ENCODE results near the gene MRPS14. TPM values are rescaled to one million over a fixed set of nuclear protein-coding genes. Genes with fewer than 3 reads are reported as not detected.
A peak's percentile ranks its signal among the peaks of the same experiment; 100 is the strongest.

Gene MRPS14
- total and polyA plus RNA-seq, 2 experiments from 2014 or later, result 26.5 to 65.8 TPM

DNA sequence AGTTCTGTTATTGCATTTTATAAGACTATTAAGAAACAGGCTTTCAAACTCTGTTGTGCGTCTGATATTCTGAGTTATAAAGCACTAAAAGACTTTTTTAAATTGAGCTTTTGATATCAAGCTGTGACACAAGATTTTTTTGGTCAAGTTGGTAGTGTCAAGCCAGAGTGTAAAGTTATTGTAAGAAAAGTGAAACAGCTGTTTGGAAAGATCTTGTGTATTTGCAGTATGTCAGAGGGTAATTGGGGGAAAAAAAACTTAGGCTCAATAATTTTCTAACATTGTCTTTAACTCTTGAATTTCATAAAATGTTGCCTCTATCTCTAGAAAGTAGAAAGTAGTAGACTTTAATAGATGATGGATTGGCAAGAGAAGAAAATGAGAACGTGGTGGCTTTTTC, 19.7 kb downstream of the MRPS14 start:
- H3K27ac ChIP-seq, result no peak overlapping the region
- no peaks in the 10 kb centered on the region for H3K36me3 ChIP-seq (replicated peaks; ENCODE audit: insufficient read depth, low read depth)
- H3K4me3 ChIP-seq, result no peak overlapping the region
- no peaks in the 10 kb centered on the region for H3K9me2 ChIP-seq (replicated peaks; ENCODE audit: insufficient read depth)
- H2AFZ ChIP-seq, result no peak overlapping the region
- peaks cover 14% of the 10 kb centered on the region for H4K20me1 ChIP-seq (ENCODE audit: insufficient read depth, poor library complexity, severe bottlenecking)
- no peaks in the 10 kb centered on the region for H3K9me3 ChIP-seq (ENCODE audit: low read depth)
- H3K4me1 ChIP-seq (ENCODE audit: insufficient read depth), result peaks cover 12% of the 10 kb centered on the region
- H3K79me2 ChIP-seq, result peaks cover 84% of the 10 kb centered on the region
- no peaks in the 10 kb centered on the region for H3K27me3 ChIP-seq
- WGBS (ENCODE audit: low lambda C conversion rate, missing lambda C conversion rate), result 91% methylated on average over 2 of the region's 2 CpGs
- TF ChIP-seq EZH2phosphoT487 (IDR thresholded peaks at IDR 0.05; ENCODE audit: low read depth, severe bottlenecking, unreplicated experiment) (no peak), EZH2 (IDR thresholded peaks at IDR 0.05; ENCODE audit: borderline replicate concordance) (no peak)
- TF ChIP-seq, protein P1, sequence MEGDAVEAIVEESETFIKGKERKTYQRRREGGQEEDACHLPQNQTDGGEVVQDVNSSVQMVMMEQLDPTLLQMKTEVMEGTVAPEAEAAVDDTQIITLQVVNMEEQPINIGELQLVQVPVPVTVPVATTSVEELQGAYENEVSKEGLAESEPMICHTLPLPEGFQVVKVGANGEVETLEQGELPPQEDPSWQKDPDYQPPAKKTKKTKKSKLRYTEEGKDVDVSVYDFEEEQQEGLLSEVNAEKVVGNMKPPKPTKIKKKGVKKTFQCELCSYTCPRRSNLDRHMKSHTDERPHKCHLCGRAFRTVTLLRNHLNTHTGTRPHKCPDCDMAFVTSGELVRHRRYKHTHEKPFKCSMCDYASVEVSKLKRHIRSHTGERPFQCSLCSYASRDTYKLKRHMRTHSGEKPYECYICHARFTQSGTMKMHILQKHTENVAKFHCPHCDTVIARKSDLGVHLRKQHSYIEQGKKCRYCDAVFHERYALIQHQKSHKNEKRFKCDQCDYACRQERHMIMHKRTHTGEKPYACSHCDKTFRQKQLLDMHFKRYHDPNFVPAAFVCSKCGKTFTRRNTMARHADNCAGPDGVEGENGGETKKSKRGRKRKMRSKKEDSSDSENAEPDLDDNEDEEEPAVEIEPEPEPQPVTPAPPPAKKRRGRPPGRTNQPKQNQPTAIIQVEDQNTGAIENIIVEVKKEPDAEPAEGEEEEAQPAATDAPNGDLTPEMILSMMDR (IDR thresholded peaks at IDR 0.05; ENCODE audit: poor library complexity), result no peak
- no peak for DNase-seq (ENCODE audit: low spot score)
- peak overlapping the region; percentile 2 for H3K4me2 ChIP-seq

DNA sequence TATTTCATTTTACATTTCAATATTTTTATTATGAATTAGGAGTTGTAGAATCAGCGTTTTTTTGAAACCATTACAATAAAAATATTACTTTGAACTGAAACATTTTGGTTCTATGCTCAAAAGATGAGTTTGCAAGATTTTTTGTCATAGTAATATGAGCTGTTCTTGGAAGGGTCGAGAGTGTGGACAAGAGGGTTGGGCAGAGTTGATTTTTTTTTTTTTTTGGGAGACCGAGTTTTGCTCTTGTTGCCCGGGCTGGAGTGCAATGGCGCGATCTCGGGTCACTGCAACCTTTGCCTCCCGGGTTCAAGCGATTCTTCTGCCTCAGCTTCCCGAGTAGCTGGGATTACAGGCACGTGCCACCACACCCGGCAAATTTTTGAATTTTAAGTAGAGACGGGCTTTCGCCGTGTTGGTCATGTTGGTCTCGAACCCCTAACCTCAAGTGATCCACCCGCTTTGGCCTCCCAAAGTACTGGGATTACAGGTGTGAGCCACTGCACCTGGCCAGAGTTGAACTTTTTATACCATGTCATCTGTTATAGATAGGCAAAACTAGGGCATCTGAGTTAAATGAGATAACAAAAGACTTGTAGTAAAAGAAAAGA, 20.2 kb downstream of the MRPS14 start:
- H3K4me3 ChIP-seq, result no peak overlapping the region
- H3K36me3 ChIP-seq (replicated peaks; ENCODE audit: insufficient read depth, low read depth), result no peaks in the 10 kb centered on the region
- H3K27ac ChIP-seq, result no peak overlapping the region
- H3K9me3 ChIP-seq (ENCODE audit: low read depth), result no peaks in the 10 kb centered on the region
- no peak for DNase-seq (ENCODE audit: low spot score)
- peaks cover 16% of the 10 kb centered on the region for H3K4me1 ChIP-seq (ENCODE audit: insufficient read depth)
- no peaks in the 10 kb centered on the region for H3K9me2 ChIP-seq (replicated peaks; ENCODE audit: insufficient read depth)
- no peak for TF ChIP-seq EZH2phosphoT487 (IDR thresholded peaks at IDR 0.05; ENCODE audit: low read depth, severe bottlenecking, unreplicated experiment)
- no peak for TF ChIP-seq EZH2 (IDR thresholded peaks at IDR 0.05; ENCODE audit: borderline replicate concordance)
- TF ChIP-seq, protein P1 (IDR thresholded peaks at IDR 0.05; ENCODE audit: poor library complexity), result no peak
- H3K4me2 ChIP-seq, result peak overlapping the region; percentile 2
- H2AFZ ChIP-seq, result no peak overlapping the region
- H3K27me3 ChIP-seq, result no peaks in the 10 kb centered on the region
- WGBS (ENCODE audit: low lambda C conversion rate, missing lambda C conversion rate), result 95% methylated on average over 17 of the region's 17 CpGs
- peaks cover 79% of the 10 kb centered on the region for H3K79me2 ChIP-seq
- H4K20me1 ChIP-seq (ENCODE audit: insufficient read depth, poor library complexity, severe bottlenecking), result peaks cover 14% of the 10 kb centered on the region

DNA sequence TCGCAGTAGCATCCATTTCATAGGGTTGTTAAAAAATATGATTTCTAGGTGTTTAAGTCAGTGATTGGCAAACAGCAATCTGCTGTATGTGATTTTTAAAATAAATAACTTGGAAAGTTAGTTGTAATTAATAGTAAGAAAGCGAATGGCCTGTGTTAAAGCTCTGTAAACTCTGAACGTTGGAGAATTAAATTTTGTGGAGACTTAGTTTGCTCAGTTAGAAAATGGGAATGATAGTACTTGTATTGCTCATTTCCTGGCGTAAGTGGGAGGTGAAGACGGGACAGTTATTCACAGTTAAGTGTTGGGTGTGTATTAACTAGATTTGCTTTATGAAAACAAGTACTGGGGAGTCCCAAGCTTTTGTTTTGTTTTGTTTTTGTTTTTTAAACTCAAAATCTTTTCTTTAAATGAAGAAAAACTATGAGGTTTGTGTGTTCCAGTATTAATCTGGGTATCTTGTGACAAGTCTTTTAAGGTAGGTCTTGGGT, 22.5 kb downstream of the MRPS14 start:
- Histone ChIP-seq H3K79me2 (peaks cover 56% of the 10 kb centered on the region), H3K4me2 (peak overlapping the region; percentile 84), H3K4me1 (ENCODE audit: insufficient read depth) (peaks cover 22% of the 10 kb centered on the region), H2AFZ (peak overlapping the region; percentile 38), H3K9me3 (ENCODE audit: low read depth) (no peaks in the 10 kb centered on the region), H3K36me3 (replicated peaks; ENCODE audit: insufficient read depth, low read depth) (no peaks in the 10 kb centered on the region), H3K27me3 (no peaks in the 10 kb centered on the region), H3K9me2 (replicated peaks; ENCODE audit: insufficient read depth) (no peaks in the 10 kb centered on the region), H3K27ac (peak overlapping the region; percentile 72), H4K20me1 (ENCODE audit: insufficient read depth, poor library complexity, severe bottlenecking) (peaks cover 14% of the 10 kb centered on the region), H3K4me3 (peak overlapping the region; percentile 80)
- WGBS (ENCODE audit: low lambda C conversion rate, missing lambda C conversion rate), result 3% methylated on average over 5 of the region's 5 CpGs
- TF ChIP-seq, protein P1 (IDR thresholded peaks at IDR 0.05; ENCODE audit: poor library complexity), result no peak
- TF ChIP-seq EZH2phosphoT487 (IDR thresholded peaks at IDR 0.05; ENCODE audit: low read depth, severe bottlenecking, unreplicated experiment), result no peak
- no peak for TF ChIP-seq EZH2 (IDR thresholded peaks at IDR 0.05; ENCODE audit: borderline replicate concordance)
- no peak for DNase-seq (ENCODE audit: low spot score)
